Sigmoid colon (tissue), 7 donors: ENCODE results near the gene CDK11B. TPM values are rescaled to one million over a fixed set of nuclear protein-coding genes. Genes with fewer than 3 reads are reported as not detected.

Experiments used
- DNase-seq: peaks from one replicate; pipeline ENCODE4 v3.0.0-alpha.2; 2019
- H3K27ac ChIP-seq, 4 donors: fragments of 200-600 bp; sonication (generic); one replicate each; pipeline ENCODE4 v1.5.1; 2016 to 2019; ENCODE audit warnings: mild to moderate bottlenecking in 1 of 4
- H3K27me3 ChIP-seq, 3 donors: fragments of 200-600 bp; sonication (generic); one replicate each; pipeline ENCODE4 v1.5.1; 2019; ENCODE audit warnings: mild to moderate bottlenecking in 1 of 3
- H3K36me3 ChIP-seq, 4 donors: fragments of 200-600 bp; sonication (generic); one replicate each; pipeline ENCODE4 v1.5.1; 2016 to 2019
- H3K4me1 ChIP-seq, 4 donors: fragments of 200-600 bp; sonication (generic); one replicate each; pipeline ENCODE4 v1.5.1; 2017 to 2019
- H3K4me3 ChIP-seq, 4 donors: fragments of 200-600 bp; sonication (generic); one replicate each; pipeline ENCODE4 v1.5.1; 2017 to 2019; ENCODE audit warnings: mild to moderate bottlenecking in 2 of 4, moderate library complexity in 1 of 4
- H3K9me3 ChIP-seq, 4 donors: fragments of 200-600 bp in 3 of 4; sonication (generic) in 3 of 4; one replicate each; pipeline versions ENCODE4 v1.5.1 to v1.6.1; 2013 to 2019
- EP300 ChIP-seq, 4 donors: sonication (generic); formaldehyde crosslinking; IDR thresholded peaks; one replicate each; pipeline ENCODE4 v1.6.1; 2017; ENCODE audit warnings: antibody characterized with exemption in 4 of 4
- POLR2A ChIP-seq, 2 donors: fragments of 450-650 bp; IDR thresholded peaks; one replicate each; pipeline ENCODE4 v1.6.1; 2016; ENCODE audit warnings: antibody characterized with exemption in 2 of 2, mild to moderate bottlenecking in 2 of 2, moderate library complexity in 2 of 2
- POLR2AphosphoS5 ChIP-seq, 4 donors: sonication (generic); formaldehyde crosslinking; IDR thresholded peaks; one replicate each; pipeline ENCODE4 v1.6.1; 2017; ENCODE audit warnings: antibody characterized with exemption in 4 of 4
- WGBS, 2 donors: extraction: QIAGEN DNeasy Blood & Tissue Kit; methylation state at CpG; one replicate each; pipeline ENCODE4 v1.1.7; 2013; 5-methylcytosine and 5-hydroxymethylcytosine counted together
- intact Hi-C: fragments of 100-400 bp; cut with DNase I; formaldehyde crosslinking; loops from one replicate; pipeline ENCODE4 v1.15.1; 2023
- polyA plus RNA-seq, 3 donors: library from polyadenylated mRNA; stranded (reverse); fragments of 200-250 nt; gene quantifications; one replicate each; pipeline ENCODE4 v1.2.3, GENCODE V29; 2013
- total RNA-seq, 4 donors: library from RNA; depleted of rRNA; stranded (reverse); fragments of >200 nt; gene quantifications; one replicate each; pipeline ENCODE4 v1.1.0, GENCODE V29; 2016
- TF ChIP-seq, protein P1 (sequence below), 4 experiments: fragments of 450-650 bp in 3 of 4; fragments of 200-600 bp in 1 of 4; IDR thresholded peaks; one replicate each; pipeline ENCODE4 v1.5.1; 2016 to 2019; ENCODE audit warnings: antibody characterized with exemption in 4 of 4, mild to moderate bottlenecking in 3 of 4, moderate library complexity in 2 of 4
- donor health status: healthy with polysubstance abuse.
- donor health status: Bipolar disorder and iron deficiency.
- donor health status: healthy.

The CDK11B gene
- total and polyA plus RNA-seq, 7 donors, result 23.9 to 51.0 (median 30.5) TPM

DNA sequence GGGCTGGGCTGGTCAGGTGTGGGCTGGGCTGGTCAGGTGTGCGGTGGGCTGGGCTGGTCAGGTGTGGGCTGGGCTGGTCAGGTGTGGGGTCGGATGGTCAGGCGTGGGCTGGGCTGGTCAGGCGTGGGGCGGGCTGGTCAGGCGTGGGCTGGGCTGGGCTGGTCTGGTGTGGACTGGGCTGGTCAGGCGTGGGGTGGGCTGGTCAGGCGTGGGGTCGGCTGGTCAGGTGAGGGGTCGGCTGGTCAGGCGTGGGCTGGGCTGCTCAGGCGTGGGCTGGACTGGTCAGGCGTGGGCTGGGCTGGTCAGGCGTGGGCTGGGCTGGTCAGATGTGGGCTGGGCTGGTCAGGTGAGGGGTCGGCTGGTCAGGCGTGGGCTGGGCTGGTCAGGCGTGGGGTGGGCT lies 53.1 kb downstream of the CDK11B start:
- Histone ChIP-seq H3K27ac (no peak overlapping the region), H3K4me3 (no peak overlapping the region), H3K4me1 (peaks cover 0 to 4% (median under 1%) of the 10 kb centered on the region in 4 donors), H3K27me3 (peaks cover 3 to 44% (median 20%) of the 10 kb centered on the region in 3 donors), H3K36me3 (no peaks in the 10 kb centered on the region), H3K9me3 (no peaks in the 10 kb centered on the region)
- TF ChIP-seq EP300 (IDR thresholded peaks at IDR 0.05) (no peak), POLR2A (IDR thresholded peaks at IDR 0.05) (no peak), POLR2AphosphoS5 (IDR thresholded peaks at IDR 0.05) (no peak)
- TF ChIP-seq, protein P1, sequence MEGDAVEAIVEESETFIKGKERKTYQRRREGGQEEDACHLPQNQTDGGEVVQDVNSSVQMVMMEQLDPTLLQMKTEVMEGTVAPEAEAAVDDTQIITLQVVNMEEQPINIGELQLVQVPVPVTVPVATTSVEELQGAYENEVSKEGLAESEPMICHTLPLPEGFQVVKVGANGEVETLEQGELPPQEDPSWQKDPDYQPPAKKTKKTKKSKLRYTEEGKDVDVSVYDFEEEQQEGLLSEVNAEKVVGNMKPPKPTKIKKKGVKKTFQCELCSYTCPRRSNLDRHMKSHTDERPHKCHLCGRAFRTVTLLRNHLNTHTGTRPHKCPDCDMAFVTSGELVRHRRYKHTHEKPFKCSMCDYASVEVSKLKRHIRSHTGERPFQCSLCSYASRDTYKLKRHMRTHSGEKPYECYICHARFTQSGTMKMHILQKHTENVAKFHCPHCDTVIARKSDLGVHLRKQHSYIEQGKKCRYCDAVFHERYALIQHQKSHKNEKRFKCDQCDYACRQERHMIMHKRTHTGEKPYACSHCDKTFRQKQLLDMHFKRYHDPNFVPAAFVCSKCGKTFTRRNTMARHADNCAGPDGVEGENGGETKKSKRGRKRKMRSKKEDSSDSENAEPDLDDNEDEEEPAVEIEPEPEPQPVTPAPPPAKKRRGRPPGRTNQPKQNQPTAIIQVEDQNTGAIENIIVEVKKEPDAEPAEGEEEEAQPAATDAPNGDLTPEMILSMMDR (IDR thresholded peaks at IDR 0.05), result no peak
- DNase-seq, result no peak
- WGBS, 2 donors, result 80 to 95% methylated on average over 17 of the region's 17 CpGs
- intact Hi-C loops, result no loop called here

DNA sequence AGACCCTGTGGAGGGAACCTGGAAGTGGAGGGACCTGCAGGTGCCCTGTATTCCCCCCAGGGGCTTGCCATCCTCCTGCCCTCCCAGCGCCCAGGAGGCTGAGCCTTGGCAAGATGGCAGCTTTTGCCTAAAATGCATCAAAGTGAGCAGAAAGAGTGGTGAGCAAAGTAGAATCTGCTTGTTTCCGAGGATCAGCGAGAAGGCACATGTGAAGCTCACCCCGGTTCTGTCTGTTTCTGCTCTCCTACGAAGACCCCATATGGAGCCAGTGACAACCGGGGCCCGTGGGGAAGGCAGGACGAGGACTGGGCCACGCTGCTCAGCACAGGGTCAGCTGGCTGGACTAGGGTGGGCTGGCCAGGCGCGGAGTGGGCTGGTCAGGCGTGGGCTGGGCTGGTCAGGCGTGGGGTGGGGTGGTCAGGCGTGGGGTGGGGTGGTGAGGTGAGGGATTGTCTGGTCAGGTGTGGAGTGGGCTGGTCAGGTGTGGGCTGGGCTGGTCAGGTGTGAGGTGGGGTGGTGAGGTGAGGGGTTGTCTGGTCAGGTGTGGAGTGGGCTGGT lies 53.7 kb downstream of the CDK11B start:
- 65 to 82% methylated on average over 14 of the region's 14 CpGs for WGBS, 2 donors
- intact Hi-C loops, result no loop called here

DNA sequence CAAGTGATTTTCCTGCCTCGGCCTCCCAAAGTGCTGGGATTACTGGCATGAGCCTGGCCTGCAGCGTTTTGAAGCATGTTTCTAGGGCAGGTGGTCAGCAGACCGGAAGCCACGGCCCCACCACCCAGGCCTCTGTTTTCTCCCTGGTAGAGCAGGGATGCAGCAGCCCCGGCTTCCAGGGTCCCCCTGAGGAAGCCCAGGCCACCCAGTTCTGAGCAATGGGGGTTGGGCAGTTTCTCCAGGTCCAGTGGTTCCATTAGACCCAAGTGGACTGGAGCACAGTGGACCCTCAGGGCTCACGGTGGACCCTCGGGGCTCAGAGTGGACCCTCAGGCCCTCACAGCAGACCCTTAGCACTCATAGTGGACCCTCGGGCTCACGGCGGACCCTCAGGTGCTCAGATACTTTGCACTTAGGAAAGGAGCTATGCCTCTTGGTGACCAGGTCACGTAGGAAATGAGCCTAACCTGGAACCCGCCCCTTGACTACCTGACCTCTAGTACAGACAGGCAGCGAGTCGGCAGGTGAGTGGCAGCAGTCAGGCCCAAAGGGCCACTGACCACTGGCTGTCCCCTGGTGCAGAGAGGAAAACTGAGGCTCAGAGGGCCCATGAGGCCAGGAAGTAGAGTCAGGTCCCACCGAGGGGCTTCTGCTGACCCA lies 54.3 kb downstream of the CDK11B start:
- 73 to 87% methylated on average over 15 of the region's 15 CpGs for WGBS, 2 donors
- no peak for DNase-seq
- Histone ChIP-seq H3K4me3 (no peak overlapping the region), H3K27me3 (peaks cover 10 to 52% (median 27%) of the 10 kb centered on the region in 3 donors), H3K9me3 (no peaks in the 10 kb centered on the region), H3K27ac (no peak overlapping the region), H3K36me3 (no peaks in the 10 kb centered on the region), H3K4me1 (peaks cover 0 to 9% (median 8%) of the 10 kb centered on the region in 4 donors)
- intact Hi-C loops, result no loop called here
- TF ChIP-seq POLR2AphosphoS5 (IDR thresholded peaks at IDR 0.05), result no peak
- no peak for TF ChIP-seq POLR2A (IDR thresholded peaks at IDR 0.05)
- TF ChIP-seq, protein P1 (IDR thresholded peaks at IDR 0.05), result no peak
- TF ChIP-seq EP300 (IDR thresholded peaks at IDR 0.05), result no peak

More for the DNA sequence above, 53.7 kb downstream of the CDK11B start:
- H3K27ac ChIP-seq, result no peak overlapping the region
- no peaks in the 10 kb centered on the region for H3K36me3 ChIP-seq
- H3K4me3 ChIP-seq, result no peak overlapping the region
- peaks cover 0 to 8% (median 7%) of the 10 kb centered on the region in 4 donors for H3K4me1 ChIP-seq
- no peak for DNase-seq
- TF ChIP-seq POLR2A (IDR thresholded peaks at IDR 0.05), result no peak
- no peak for TF ChIP-seq POLR2AphosphoS5 (IDR thresholded peaks at IDR 0.05)
- TF ChIP-seq, protein P1 (IDR thresholded peaks at IDR 0.05), result no peak
- TF ChIP-seq EP300 (IDR thresholded peaks at IDR 0.05), result no peak
- H3K9me3 ChIP-seq, result no peaks in the 10 kb centered on the region
- H3K27me3 ChIP-seq, result peaks cover 10 to 50% (median 26%) of the 10 kb centered on the region in 3 donors

DNA sequence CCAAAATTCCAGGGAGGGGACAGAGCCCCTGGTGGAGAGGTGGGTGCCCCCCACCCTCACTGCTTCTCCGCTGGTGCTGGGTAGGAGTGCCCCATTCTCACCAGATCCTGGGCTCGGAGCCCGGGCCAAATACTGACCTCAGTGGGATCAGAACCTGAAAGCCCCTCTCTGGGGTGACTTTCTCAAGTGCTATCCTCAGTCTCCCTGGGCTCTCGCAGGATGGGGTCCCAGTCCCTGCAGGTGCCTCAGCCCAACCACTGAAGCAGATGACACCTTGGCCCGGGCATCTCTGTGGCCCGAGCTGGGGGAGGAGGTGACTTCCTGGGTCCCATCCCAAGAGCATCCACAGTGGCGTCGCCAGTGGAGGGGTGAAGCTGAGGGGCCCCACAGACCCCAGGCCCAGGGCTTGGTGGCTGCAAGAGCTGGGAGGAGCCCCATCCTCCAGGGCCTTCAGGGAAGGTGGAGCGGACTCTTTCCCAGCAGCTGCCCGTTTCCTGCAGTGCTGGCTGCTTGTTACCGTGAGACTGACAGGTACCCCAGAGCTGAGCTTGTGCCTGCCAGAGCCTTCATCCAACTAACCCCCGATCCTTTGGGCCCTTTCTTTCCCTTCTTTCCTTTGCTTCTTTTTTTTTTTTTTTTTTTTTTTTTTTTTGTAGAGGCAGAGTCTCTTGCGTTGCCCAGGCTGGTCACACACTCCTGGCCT lies 55.0 kb downstream of the CDK11B start:
- no peak overlapping the region for H3K4me3 ChIP-seq
- peaks cover 17 to 59% (median 34%) of the 10 kb centered on the region in 3 donors for H3K27me3 ChIP-seq
- 55 to 80% methylated on average over 13 of the region's 13 CpGs for WGBS, 2 donors
- intact Hi-C loops, result no loop called here
- TF ChIP-seq EP300 (IDR thresholded peaks at IDR 0.05) (no peak), POLR2A (IDR thresholded peaks at IDR 0.05) (no peak), POLR2AphosphoS5 (IDR thresholded peaks at IDR 0.05) (no peak)
- TF ChIP-seq, protein P1 (IDR thresholded peaks at IDR 0.05), result no peak
- H3K36me3 ChIP-seq, result no peaks in the 10 kb centered on the region
- peaks cover 0 to 16% (median 14%) of the 10 kb centered on the region in 4 donors for H3K4me1 ChIP-seq
- H3K9me3 ChIP-seq, result no peaks in the 10 kb centered on the region
- no peak overlapping the region for H3K27ac ChIP-seq
- DNase-seq, result no peak
